Measurements from ENCODE around the gene ASB2.

Gene ASB2

DNA sequence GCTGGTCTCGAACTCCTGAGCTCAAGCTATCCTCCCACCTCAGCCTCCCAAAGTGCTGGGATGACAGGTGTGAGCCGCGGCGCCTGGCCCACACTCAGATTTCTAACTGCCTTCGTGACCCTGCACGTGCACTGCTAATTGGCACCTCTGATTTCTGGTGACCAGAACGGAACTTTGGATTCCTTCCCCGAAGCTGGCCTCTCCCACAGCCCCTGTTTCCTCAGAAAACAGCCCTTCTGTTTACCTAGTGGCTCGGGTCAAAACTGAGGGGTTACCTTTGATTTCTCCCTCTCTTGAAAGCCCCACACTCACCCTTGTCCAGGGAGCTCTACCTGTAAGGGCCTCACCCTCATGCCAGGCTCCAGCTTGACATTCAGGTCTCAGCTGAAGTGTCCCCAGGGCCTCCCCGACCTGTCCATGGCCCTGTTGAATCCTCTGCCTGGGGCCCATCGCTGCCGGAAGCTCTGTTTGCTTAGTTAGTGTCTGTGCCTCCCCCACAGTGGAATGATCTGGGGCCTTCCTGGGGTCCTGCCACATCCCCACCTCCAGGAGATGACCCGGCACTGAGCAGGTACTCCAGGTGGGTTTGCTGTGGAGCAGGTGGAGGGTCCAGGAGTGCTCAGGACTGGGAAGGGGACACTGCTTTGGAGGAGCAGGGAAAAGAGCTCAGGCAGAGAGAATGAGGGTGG lies 73.6 kb downstream of the ASB2 start:
- no peak for DNase-seq (ENCODE audit: low read depth, low spot score)

DNA sequence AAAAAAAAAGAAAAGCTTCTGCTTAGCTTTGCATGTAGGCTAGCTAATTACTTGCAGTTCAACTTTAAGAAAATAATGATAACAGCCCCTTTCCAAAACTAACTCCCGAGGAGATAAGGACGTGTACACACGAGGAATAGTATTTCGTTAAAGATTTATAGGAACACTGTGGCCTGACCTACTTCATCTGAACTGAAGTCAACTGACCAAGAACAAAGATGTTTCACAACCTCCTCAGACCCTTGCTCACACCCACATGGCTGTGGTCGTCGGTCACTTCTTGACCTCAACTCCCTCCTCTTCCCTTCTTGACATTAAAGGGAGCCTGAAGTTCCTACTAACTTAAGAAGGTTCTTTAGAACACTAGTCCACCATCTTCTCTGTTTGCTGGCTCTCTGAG lies 74.6 kb downstream of the ASB2 start:
- no peak for DNase-seq (ENCODE audit: low read depth, low spot score)

DNA sequence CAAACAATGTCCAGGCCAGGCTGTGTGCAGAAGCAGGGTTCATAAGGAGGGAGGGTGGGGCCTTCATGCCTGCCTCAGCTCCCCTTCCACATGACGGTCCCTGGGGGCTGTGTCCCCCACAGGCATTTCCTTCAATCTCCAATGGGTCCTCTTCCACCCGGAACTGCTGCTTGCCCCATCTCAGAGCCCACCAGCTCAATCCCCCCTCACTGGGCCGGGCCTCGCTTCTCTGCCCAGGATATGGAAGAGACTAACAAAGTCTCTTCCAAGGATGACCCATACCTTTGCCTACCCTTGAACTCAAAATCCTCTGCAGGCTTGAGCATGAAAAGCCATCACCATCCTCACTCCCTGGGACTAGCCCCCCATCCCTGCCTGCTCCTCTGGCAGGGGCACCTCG lies 77.6 kb downstream of the ASB2 start:
- no peak for DNase-seq (ENCODE audit: low read depth, low spot score)

DNA sequence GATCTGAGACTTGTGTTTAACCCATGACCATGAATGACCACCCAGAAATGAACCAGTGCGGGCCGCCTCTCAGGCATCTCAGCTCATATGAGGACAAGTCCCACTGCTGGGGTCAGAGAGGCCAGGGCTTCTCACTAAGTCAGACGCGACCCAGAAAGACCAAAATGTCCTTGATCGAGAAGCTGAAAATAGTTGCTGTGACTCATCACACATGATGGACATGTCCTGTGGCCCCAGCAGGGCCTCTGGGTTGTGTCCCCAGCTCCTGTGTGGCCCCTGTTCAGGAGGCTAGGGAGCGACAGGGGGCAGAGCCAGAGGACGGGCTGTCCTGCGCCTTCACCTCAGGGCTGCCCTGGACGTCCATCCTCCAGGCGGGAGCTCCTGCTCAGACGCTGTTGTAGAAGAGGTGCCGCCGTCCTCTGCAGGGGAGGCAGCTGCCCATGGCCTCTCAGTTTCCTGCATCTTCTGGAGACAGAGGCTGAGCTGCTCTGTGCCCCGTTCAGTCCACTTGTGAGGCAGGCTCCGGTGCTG lies 78.2 kb downstream of the ASB2 start:
- no peak for DNase-seq (ENCODE audit: low read depth, low spot score)

DNA sequence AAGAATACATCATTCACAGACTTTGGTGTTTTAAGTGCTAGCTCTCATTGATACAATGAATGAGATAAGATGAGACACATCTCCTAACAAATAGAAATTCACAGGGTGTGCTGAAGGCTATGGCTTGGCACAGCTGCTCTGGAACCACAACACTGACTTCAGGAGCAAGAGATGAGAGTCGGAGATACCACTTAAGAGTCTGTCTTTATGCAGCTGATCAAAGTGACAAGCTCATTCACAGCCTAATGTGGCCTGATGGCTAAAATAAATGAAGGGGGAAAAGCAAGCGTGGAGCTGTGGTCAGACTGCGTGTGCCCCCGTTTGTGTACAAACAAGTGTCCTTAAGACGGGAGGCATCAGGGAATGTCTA lies 78.9 kb downstream of the ASB2 start:
- no peak for DNase-seq (ENCODE audit: low read depth, low spot score)

DNA sequence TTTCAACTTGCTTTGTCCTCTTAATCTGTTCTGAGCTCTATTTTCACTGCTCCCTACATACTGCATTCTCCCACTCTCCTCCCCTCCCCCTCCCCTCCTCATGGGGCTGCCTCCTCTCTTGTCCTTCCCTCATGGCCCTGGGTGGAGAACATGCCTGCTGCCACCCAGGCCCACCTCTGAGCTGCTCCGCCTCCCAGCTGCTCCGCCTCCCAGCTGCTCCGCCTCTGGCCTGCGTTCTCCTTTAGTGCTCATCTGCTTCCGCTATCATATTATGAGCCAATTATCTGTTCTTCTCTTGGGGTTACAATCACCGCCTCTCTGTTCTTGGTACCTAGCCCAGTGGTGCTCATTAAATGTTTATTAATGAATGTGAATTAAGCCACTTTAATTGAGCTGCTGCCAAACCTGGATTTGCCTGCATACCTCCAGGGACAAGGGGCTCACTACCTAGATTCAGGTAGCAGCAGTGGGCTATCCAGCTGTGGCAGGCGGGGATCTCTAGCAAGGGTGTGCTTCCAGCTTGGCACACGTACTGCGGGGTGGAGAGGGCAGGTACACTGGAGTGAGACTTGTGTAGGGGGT lies 81.3 kb downstream of the ASB2 start:
- DNase-seq (ENCODE audit: low read depth, low spot score): no peak

DNA sequence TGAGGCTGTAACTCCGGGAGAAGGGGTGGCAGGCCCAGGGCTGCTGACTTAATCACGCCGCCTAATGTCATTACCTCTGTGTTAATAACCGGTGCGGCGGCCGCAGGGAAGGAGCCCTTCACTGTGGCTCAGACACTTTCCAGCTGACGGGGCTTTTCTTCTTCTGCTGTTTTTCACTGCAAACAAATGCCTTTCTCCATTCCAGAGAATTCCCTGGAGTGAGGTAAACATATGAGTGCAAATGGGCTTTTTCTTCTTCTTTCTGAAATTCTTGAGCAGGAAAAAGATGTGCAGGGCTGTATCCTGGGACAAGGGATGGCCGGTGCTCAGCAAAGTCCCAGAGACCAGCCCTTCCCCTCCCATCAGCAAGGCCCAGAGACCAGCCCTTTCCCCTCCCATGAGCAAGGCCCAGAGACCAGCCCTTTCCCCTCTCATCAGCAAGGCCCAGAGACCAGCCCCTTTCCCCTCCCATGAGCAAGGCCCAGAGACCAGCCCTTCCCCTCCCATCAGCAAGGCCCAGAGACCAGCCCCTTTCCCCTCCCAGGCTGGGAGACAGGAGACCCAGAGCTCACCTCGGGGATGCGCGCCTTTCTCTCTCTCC lies 82.6 kb downstream of the ASB2 start:
- no peak for DNase-seq (ENCODE audit: low read depth, low spot score)

DNA sequence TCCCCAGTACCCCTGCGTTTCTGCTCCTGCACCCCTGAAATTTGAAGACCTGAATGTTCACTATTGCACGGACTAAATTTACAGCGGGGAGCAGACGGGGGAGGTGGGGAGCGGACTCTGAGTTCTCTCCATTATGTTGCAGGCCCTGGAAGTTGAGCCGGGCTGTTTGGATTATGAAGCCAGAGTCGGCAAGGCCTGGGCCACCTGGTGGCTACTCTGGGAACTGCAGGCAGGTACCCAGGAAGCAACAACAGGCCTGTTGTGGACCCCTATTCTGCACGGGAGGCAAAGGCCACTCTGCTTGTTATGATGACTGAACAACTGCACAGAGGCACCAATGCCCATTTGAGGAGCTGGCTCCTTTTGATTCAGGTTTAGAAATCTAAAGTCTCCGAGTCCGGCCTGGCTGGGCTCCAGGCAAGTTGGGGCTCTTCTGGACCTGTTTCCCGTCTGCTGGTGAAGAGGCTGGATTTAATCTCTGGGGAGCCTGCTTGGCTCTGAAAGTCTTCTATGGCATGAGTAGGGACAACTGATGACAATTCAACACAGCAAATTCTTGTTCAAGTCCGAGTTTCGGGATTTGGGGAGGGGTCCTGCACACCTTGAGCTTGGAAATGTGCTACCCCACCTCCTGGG lies 83.3 kb downstream of the ASB2 start:
- peak; percentile 20 for DNase-seq (ENCODE audit: low read depth, low spot score)

DNA sequence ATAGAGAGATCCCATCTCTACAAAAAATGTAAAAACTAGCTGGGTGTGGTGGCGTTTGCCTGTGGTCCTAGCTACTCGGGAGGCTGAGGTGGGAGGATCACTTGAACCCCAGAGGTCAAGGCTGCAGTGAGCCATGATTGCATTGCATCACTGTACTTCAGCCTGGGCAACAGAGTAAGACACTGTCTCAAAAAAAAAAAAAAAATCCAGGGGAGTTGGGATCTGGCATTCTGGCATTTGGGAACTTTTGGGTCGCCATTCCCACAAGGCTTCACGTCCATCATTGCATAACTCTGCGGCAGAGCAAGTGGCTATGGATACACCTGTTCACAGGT lies 83.9 kb downstream of the ASB2 start:
- no peak for DNase-seq (ENCODE audit: low read depth, low spot score)

DNA sequence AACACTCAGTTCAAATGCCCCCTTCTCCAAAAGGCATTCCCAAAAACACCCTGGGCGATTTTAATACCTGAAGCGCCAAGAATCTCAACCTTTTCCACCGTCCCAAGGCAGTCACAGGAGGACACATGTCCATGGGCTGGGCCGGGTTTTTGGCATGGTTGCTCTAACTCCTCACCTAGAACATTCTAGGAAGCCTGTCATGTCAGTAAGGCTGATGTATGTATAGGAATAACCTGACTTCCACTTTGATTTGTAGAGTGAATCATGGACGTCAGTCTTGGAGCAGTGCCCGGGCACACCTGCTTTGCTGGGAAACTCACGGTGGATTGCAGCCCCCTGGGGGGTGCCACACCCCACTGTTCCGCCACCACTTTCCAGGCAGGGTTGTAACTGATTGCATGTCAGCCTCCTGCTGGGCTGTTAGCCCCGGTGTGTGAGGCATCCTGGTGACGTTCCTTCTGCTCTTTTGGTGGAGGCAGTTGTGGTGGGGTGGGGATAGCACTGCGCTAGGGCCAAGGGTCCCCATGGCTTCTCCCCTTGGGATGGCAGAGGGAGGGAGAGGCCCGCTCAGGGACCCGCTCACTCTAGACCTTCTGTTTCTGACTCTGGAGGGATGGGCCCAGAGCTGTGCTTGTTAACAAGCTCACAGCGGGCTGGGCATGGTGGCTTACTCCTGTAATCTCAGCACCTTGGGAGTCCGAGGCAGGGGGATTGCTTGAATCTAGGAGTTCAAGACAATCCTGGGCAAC lies 84.4 kb downstream of the ASB2 start:
- DNase-seq (ENCODE audit: low read depth, low spot score): no peak

DNA sequence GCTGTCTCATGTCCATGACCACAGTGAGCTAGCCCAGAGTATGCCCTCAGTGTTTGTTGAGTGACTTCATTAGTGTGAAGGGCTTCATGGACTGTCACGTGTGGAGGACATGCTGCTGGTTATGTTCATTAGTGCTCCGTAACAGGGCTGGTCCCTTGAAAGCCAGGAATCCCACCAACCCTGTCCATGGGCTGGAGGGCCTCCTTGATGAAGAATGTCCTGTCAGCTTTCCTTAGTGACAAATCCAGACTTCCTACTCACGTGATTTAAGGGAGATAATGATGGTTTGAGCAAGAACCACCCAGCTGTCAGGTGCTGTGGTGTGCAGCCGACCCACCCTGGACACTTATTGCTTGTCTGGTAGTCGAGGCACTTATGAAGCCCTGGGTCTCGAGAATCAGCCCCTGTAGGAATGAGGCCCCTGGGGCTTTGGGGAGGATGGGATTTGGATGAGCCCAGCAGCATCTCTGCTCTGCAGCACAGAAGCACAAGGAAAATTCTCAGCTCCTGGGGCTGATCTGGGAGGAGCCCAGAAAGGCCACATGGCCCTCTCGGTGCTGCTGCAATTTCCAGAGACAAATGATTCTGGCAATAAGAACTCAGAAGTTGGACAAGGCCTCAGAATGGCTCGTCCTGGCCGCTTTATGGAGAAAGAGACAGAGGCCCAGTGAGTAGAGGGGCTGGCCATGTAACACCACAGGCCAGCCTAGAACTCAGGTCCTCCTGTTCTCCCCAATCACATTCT lies 86.5 kb downstream of the ASB2 start:
- no peak for DNase-seq (ENCODE audit: low read depth, low spot score)

DNA sequence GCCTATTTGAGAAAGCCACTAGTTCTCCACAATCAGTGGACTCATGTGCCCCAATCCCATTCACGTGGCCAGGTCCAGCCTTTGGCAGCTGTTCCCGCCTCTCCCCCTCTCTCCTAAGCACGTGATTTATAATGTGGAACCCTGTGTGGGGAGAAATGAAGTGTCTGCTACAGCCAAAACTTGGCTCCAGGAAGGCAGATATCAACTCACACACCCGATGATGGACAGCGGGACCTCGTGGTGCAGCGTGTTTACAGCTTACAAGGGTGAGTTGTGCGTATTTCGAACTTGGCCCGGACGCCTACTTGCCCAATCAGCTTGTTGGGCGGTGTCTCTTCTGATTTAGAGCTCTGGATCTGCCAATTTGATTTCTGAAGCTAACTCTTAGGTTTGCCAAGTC lies 87.4 kb downstream of the ASB2 start:
- no peak for DNase-seq (ENCODE audit: low read depth, low spot score)

DNA sequence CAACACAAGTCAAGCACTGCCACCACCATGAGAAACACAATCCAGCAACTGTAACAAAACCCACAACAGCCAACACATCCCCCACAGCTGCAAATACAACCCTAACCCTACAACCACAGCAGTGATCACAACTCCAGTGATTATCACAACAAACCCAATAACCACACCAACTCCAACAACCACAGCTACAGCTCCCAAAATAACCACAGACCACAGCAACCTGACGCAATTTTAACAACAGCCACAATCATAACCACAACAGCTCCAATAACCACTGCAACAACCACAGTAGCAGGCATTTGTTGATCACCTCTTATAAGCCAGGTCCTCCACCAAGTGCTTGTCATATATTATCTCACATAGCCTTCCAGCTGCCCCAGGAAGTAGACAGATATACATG lies 91.4 kb downstream of the ASB2 start:
- no peak for DNase-seq (ENCODE audit: low read depth, low spot score)

Data from smooth muscle cell of the brain vasculature (primary cell).